ENCODE data around the gene WDR20.

- no peak for TF ChIP-seq CTCF (IDR thresholded peaks at IDR 0.05)
- no peak for TF ChIP-seq POLR2AphosphoS5 (IDR thresholded peaks at IDR 0.05)
- no peak for TF ChIP-seq EP300 (IDR thresholded peaks at IDR 0.05)
Observed at GRCh38 chr14:102246071-102246470, 106.4 kb downstream of the WDR20 start.
